NCI-H1436 treated with DMSO at 0.1 percent for 48 hours (cell line): ENCODE data around the gene PRR36.
"Not testable (repeated sequence)": the region's sequence is repeated elsewhere in the genome, so short reads cannot be mapped to it uniquely, and the experiment has no call there.

Experiments
- DNase-seq: peaks from one replicate; lab custom pipeline; 2025; lab: John Stamatoyannopoulos, UW

The PRR36 gene

GRCh38 chr19:7898967-7899366, 24.8 kb upstream of the PRR36 start:
- no peak for DNase-seq

- DNase-seq: no peak
These were observed 23.1 kb upstream of the PRR36 start for GRCh38 chr19:7897292-7897691.

GRCh38 chr19:7895565-7895964, 21.4 kb upstream of the PRR36 start:
- no peak for DNase-seq

- DNase-seq: no peak
These were observed 20.6 kb upstream of the PRR36 start for GRCh38 chr19:7894612-7895309.

GRCh38 chr19:7893362-7894101, 19.3 kb upstream of the PRR36 start:
- DNase-seq: not testable (repeated sequence)

- DNase-seq: no peak
These were observed 14.6 kb upstream of the PRR36 start for GRCh38 chr19:7888826-7889217.

GRCh38 chr19:7888145-7888825, 14.1 kb upstream of the PRR36 start, which contains the start of gene LRRC8E:
TSS of gene LRRC8E (plus strand) at chr19:7888510. CDS start at chr19:7895604, 7,094 bp downstream.
- no peak for DNase-seq

- no peak for DNase-seq
These were observed 13.4 kb upstream of the PRR36 start for GRCh38 chr19:7887408-7888144.

GRCh38 chr19:7885818-7886217, 11.6 kb upstream of the PRR36 start:
- DNase-seq: no peak

GRCh38 chr19:7883796-7884570, 9.8 kb upstream of the PRR36 start:
- DNase-seq: no peak

- DNase-seq: no peak
These were observed 8.9 kb upstream of the PRR36 start for GRCh38 chr19:7883105-7883504.

- DNase-seq: no peak
These were observed 7.7 kb upstream of the PRR36 start for GRCh38 chr19:7881910-7882309.

GRCh38 chr19:7879836-7880235, 5.6 kb upstream of the PRR36 start:
- DNase-seq: no peak

- no peak for DNase-seq
These were observed 5.1 kb upstream of the PRR36 start for GRCh38 chr19:7879111-7879807.

- DNase-seq: no peak
These were observed 3.2 kb upstream of the PRR36 start for GRCh38 chr19:7877249-7877836.

- DNase-seq: no peak
These were observed 695 bp upstream of the PRR36 start for GRCh38 chr19:7874897-7875273.

- DNase-seq: no peak
These were observed 700 bp downstream of the PRR36 start for GRCh38 chr19:7873304-7874075.

- no peak for DNase-seq
These were observed 1.6 kb downstream of the PRR36 start for GRCh38 chr19:7872306-7873204.
